Stimulated activated naive CD4-positive, alpha-beta T cell treated with Interleukin-2 at 50 U/mL for 16 hours (primary cell): ENCODE data around the gene RTBDN.
A peak's percentile ranks its signal among the peaks of the same experiment; 100 is the strongest.
"Not testable (repeated sequence)": the region's sequence is repeated elsewhere in the genome, so short reads cannot be mapped to it uniquely, and the experiment has no call there.

Source experiments
- DNase-seq: peaks from one replicate; lab custom pipeline; 2025; lab: John Stamatoyannopoulos, UW

The RTBDN gene

DNA sequence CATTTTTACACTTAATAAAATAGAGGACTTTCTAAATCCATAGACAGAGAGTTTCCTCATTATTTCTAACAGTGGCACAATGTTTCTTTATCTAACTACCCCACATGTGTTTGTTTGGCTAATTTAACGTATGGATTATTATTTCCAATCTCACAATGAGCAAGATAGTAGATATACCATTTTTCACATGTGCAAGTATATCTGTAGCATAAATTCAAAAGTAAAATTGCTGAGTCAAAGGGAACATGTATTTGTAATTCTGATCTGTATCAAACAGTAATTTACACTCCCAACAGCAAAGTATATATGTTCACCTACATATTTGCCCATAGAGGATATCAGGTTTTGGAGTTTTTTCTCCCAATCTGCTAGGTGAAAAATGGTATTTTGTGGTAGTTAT, 22.3 kb upstream of the RTBDN start:
- no peak for DNase-seq

DNA sequence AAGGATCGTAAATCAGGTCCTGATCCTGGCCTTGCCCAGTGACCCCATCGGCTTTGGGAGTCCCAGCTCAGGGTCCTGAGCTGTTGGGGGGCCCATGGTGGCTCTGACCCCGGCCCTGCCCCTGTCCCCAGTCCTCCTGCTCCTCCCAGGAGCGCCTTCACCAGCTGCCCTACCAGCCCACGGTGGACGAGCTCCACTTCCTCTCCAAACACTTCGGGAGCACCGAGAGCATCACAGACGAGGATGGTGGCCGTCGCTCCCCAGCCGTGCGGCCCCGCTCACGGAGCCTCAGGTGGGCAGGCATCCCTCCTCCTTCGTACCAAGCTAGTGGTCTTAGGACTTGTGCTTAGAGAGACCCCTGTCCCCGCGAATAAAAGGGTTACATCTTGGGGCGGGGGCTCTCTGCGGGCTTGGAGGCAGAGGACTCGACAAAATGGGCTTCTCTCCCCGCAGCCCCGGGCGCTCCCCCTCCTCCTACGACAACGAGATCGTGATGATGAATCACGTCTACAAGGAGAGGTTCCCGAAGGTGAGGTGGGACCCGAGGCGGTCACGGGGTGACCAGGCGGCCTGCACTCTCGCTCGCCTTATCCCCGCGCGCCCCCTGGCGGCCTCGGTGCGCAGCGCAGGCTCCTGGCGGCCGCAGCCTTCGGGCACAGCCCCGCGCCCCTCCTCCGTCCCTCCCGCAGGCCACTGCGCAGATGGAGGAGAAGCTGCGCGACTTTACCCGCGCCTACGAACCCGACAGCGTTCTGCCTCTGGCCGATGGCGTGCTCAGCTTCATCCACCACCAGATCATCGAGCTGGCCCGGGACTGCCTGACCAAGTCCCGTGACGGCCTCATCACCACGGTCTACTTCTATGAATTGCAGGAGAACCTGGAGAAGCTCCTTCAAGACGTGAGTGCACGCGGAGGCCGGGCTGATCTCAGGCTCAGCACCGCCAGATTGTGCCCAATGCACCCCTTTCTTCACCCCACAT, 13.1 kb upstream of the RTBDN start:
- peak; percentile 80 for DNase-seq

DNA sequence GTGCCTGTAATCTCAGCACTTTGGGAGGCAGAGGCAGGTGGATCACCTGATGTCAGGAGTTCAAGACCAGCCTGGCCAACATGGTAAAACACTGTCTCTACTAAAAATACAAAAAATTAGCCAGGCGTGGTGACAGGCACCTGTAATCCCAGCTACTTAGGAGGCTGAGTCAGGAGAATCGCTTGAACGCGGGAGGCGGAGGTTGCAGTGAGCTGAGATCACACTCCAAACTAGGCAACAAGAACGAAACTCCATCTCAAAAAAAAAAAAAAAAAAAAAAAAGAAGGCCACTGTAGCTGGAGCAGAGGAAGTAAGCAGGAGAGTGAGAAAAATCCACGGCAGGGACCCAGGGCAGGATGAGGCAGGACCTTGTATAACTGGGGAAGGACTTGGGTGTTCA, 12.2 kb upstream of the RTBDN start:
- not testable (repeated sequence) for DNase-seq

DNA sequence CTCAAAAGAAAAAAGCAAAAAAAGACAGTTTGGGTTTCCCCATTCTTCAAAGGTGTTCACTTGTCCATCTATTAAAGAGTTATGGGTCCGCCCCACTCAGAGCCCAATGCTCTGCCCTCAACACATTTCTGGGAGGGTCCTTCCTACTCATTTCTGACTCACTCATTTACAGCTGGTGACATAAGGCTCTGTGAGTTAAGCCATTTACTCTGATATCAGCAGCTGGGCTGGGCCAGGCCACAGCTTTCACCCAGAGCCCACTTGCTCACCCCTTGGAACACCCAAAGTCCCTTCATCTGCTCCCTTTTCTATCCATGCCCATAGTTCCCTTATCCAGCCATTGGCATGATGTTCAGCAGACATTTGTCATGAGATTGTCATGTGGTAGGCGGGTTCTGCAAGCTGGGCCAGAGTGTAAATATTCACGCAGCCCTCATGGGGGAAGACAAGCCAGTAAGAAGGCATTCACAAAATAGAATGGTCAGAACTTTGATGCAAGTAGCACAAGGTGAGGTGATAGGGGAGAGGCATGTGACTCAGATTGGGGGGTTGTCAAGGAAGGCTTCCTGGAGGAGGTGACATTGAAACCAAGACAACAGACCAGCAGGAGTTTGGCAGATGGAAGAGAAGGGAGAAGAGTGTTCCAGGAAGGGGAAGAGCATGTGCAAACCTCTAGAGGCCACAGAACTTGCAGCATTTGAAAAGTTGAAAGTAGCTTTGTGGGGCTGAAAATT, 9.8 kb upstream of the RTBDN start:
- no peak for DNase-seq

DNA sequence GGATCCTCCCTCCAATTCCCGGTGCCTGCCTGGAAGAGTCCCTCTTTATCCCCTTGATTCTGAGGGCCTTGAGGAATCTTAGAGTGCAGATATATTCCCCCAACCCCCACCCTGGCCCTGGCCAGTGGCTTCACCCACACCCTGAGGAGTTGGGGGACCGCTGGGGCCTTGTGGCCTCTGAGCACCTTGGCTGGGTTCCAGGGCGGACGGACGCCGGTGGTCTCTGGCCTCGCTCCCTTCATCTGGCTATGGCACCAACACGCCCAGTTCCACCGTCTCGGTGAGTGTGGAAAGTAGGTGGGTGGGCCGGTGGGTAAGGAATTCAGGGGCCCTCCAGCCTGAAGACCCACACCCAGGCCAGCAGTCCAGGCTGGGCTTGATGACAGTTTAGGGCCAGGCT, 8.9 kb upstream of the RTBDN start:
- DNase-seq: no peak

DNA sequence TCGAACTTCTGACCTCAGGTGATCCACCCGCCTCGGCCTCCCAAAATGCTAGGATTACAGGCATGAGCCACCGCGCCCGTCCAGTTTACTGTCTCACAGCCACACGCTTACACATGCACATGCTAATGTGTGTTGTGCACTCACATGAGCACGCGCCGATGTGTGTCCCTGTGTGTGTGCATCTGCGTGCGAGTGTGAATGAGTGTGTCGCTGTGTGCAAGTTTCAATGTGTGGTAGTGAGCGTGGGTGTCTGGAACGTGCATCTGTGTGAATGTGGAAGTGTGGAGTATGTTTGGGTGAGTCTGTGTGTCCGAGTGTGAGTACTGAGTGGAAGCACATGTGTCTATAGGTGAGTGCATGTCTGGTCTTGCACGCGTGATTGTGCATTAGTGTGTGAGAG, 8.1 kb upstream of the RTBDN start:
- DNase-seq: no peak

DNA sequence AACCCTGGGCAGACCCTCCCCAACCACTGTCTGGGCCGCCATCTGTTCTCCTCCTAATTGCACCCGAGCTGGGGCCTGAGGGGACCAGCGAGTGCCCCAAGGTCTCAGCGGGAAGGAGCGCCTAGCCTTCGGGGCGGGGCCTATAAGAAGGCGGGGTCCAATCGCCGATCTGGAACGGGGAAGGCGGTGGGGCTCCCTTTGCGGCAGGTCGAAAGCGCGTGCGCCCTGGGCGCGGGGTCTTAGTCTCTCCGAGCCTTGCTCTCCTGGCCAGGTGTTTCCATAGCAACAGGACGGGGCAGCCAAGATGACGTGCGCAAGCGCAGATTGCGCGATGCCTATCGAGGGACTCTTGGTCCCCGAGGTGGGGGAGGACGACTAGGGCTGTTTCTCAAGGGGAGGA, 6.7 kb upstream of the RTBDN start:
- no peak for DNase-seq

DNA sequence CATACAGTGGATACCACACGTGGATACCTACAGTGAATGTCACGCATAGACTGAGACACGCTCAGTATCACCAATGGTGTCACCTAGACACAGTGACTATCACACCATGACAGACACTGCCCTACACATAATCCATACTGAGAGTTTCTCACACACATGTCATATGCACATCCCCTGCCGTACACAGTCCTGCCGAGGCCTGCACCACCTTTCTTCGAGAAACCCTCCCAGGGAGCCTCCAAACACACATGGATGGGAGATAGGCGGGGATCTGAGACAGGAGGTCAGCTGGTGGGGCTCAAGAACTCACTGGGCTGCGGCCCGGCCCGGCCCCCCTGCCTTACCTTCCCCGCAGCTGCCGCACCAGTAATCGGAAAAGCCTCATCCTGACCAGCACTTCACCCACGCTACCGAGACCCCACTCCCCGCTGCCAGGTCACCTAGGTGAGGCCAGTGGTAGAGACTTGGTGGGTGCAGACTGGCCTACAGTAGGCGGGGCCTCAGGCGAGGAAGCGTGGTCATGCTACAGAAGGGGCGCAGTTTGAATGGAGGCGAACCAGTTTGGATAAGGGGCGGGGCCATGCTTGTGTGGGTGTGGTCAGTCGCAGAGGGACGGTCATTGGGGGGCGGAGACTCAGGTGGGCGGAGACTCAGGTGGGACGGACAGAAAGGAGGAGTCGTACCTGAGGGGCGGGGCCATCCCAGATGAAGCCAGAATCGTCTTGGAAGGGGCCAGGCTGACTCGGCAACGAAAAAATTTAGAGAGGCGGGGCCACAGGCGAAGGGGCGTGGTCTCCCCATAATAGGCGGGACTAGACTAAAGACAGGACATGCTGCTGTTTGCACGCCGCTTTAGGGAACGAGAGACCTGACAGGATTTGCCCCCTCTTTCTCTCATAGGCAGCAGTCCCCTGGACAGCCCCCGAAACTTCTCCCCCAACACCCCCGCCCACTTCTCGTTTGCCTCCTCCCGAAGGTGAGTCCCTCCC, 6.0 kb upstream of the RTBDN start:
- DNase-seq: no peak

DNA sequence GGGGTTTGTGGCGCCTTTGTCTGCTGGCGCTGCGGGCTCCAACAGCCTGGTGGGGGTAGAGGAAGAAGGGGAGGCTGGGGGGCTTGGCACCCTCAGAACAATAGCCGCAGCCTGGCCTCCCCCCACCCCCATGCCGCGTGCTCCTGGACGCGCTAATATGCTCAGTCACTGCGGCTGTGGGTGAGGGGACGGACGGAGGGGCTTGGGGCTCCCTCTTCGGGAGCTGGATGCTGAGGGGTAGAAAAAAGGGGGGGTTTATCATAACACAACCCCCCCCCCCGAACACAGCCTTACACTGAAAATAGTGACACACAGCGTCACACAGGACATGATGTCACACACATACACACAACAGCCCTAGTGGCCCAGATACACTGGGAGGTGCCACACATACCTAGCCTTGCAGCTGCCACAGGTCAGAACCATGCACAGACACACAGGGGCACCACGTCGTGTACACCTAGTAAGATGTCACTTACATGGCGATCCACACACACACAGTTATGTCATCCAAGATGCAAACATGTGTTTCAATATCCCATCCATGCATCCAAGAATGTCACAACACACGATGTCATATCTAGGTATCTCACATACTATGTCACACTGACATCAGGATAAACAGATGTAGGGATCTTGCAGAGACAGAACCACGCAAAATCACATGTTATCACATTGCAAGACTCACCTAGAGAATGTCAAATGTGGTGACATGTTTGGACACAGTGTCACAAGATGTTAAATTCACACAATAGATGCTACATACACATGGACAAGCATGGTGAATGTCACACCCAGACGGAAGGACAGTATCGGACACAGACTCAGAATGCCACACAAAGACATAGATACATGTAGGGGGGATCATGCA, 4.7 kb upstream of the RTBDN start:
- DNase-seq: no peak

DNA sequence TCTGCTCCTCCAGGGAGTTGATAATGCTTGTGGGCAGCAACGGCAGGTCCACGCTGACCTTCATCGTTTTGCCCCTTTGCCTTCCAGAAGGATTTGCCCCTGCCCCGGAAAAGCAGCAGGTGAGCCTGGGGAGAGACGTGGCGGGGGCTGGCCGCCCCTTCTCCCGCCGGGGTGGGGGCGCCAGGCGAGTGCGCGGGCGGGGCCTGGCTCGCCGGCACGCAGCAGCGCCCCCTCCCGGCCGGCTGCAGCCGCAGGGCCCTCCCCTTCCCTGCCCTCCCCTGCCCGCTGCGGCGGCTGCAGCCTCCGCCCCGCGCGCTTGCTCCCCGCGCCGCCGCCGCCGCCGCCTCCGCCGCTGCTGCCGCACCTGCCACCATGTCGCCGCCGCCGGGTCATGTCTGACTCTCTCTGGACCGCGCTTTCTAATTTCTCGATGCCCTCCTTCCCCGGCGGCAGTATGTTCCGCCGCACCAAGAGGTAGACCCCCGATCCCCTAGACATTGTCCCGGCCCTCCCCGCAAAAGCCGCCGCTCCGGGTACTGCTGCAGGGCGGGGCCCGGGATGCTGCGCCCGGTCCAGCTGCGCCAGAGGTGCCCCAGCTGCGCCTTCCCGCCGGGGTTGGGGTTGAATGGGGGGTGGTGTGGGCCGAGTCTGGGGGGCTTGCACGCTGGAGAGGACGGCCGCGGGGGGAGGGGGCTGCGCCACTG, 4.0 kb upstream of the RTBDN start, which contains the start of gene MAST1:
MAST1 (plus strand) TSS at position 334 of the 704 bp plus-strand sequence; CDS start at position 392, 58 bp downstream.
- DNase-seq: peak; percentile 28

DNA sequence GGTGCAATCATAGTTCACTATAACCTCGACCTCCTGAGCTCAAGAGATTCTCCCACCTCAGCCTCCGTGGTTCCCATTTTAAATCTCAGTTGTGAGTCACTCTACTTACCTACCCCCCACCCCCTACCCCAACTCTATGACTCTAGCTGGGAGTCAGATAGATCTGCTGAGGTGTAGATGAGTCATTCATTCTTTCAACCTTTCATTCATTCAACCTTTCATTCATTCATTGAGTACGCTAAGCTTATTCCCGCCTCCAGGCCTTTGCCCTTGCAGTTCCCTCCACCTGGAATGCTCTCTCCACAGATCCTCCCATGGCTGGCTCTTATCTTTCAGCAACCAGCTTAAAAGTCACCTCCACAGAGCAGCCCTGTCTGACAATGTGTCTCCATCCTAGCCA, 2.8 kb upstream of the RTBDN start:
- no peak for DNase-seq

DNA sequence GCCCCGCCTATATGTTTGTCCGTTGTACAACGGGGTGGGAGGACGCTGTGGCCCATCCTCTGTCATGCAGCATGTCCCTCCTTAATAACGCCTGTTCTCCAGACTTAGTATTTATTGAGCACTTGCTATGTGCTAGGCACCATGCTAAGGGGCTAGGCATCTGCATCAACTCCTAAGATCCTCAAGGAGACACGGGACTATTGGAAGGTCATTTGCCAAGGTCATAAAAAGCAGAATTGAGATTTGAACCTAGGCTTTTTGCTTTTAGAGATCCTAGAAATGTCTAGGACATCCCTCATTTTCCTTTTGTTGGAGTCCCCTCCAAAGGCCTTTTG, 2.1 kb upstream of the RTBDN start:
- no peak for DNase-seq

DNA sequence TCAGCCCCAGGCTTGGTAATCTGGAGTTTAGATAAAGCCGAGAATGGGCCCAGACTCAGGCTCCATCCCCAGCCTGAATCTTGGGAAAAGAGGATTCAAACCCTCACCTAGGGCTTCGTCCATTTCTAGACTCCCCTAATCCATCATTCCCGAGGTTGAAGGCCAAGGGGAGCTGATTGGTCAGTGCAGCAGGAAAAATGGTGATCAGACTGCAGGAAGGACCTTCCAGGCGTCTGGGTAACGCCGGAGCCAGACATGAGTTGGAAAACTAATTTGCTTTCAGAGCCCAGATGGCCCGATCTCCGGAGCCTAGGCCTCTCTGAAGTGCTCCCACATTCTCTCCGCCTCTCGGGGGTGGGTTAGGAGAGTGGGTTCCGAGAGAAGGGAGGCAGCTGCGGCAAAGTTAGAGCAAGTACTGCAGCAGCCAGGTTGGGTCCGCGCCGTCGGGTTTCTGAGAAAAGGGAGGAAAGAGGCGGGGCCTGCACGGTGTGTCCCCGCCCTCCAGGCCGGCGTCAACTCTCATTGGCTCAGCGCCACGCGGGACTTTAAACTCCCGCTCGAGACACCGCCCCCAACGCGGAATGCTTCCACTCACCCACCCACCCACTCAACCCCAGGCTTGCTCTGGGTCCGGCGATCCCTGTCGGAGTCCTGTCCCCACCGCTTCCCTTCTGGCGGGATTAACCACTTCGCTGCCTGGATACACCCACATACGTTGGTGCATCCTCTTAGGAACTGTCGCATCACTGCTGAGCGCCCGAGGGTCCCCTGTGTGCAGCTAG, 788 bp upstream of the RTBDN start:
- no peak for DNase-seq

DNA sequence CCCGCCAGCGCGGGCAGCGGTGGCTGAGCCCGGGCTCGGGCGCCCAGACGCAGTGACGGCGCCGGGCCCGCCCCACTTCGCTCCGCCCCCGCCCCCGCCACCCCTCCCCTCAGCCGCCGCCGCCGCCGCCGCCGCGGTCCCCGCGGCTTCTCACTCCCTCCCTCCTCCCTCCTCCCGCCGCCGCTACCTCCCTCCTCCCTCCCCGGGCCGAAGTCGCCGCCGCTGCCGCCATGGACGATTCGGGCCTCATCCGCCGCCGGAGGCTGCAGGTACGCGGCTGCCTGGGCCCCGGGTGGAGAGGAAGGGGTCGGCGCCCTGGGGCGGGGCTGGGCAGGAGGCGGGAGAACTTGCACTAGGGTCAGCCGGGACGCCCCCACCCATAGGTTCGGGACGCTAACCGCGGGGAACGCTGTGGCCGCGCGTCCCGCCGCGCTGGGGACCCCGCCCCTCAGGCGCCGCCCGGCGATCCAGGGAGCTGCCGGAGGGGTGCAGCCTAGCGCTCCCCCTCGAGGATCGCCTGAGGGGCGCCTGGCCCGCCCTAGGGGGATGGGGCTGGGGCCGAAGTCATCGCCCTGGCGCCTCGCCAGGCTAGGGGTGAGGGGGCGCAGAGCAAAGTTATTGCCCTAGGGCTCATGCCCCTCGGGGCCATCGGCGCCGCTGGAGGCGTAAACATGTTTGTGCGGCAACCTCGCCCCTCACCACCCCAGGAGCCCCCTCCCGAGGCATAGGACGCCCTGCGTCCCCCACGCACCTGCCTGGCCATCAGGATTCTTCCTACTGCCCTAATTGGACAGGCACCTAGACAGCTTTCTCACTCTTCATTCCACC, 427 bp downstream of the RTBDN start:
- DNase-seq: peak; percentile 35

DNA sequence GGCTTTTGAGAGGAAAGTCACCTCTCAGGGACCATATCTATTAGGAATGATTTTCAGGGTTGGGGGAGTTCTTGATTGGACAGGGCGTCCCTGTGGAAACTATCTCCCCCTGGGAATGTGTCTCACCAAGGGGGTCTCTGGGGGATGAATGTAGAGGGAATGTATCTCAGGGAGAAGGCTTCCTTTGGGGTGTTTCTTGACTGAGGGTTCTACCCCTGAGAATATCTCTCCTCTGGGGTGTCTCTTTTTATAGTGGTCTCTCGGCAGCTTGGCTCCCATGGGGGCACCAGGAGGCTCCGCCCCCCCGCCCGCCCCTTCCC, 1.0 kb downstream of the RTBDN start:
- DNase-seq: no peak

DNA sequence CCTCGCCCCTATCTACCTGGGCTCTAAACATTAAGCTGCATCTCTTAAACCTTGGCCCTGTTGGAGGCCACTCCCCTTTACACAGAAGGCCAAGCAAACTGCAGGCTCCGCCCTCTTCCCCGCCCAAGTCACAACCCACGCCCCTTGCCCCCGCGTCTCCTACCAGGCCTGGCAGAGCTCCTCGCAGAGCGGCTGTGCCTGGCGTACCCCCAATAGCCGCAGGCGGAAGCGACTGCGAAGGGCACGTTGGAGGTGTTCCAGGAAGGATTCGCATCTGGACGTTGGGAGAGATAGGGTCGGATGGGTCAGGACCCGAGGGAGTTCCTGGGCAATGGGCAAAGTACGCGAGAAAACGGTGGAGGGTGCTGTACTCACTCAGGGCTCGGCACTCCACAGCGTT, 5.9 kb downstream of the RTBDN start:
- no peak for DNase-seq

DNA sequence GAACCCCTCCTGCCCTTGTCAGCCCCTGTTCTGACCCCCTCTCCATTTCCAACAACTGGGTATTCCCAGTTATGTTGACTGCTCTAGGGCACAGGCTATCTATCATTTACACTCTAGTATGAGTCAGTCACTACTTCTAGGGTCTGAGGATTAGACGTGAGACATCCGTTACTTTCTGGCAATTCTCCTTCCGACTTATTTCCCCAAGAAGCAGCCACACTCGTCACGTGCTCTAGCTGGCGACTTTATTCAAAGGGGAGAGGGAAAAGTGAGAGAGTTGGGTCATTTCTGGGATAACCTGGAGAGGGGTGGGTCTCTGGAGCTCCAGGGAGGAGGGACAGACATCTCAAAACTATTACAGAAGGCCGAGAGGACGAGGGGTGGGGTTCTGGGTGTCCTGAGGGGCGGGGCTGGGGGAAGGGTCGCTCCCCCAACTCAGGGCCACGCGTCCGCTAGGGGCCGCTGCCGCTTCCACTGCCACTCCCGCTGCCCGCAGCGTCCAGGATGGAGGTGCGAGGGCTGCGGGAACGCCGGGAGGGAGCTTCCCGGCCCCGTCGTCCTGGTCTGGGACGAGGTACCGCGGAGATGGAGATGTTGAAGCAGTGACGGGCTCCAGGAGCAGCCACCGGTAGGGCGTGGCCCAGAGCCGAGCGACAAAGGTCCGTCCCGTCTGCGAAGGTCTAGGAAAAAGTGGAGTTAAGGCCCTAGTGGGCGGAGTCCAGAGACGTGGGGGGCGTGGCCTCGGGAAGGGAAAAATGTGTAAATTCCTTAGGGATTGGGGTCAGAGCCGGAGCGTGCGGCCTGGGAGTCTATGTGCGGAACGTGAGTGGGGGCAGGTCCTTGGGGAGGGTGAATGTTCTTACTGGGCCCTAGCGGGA, 8.9 kb downstream of the RTBDN start:
- no peak for DNase-seq

DNA sequence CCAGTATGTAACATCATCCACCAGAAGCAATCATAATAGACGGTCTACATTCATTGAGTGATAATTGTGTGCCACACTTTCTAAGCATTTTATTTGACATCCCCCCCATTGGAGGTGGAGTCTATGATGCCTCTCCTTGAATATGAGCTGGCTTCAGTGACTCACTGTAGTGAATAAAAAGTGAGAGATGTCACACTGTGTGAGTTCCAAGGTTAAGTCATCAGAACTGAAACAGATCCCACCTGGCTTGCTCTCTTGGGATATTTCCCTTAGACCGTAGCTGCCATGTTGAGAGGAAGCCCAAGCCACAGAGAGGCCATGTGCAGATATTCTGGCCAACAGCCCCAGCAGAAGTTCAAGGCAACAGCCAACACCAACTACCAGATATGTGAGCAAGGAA, 12.6 kb downstream of the RTBDN start:
- DNase-seq: no peak
